WTC11 (cell line): Measurements from ENCODE around the gene THSD4. TPM values are rescaled to one million over a fixed set of nuclear protein-coding genes. Genes with fewer than 3 reads are reported as not detected.

Experiments used
- ATAC-seq: fragments of 200-7000 bp; cut with Tn5 transposase; 2 replicates; pipeline ENCODE4 v1.10.0; 2021; ENCODE audit warnings: mild to moderate bottlenecking, moderate library complexity
- CTCF ChIA-PET: fragments of 300-600 bp; sonication (Branson Sonifier 250); formaldehyde crosslinking; loops from one replicate; lab custom pipeline; 2021; ENCODE audit warnings: antibody characterized with exemption; lab: Charles Lee
- POLR2A ChIA-PET: fragments of 350-600 bp; sonication (Branson Sonifier 250); formaldehyde crosslinking; loops from one replicate; lab custom pipeline; 2021; ENCODE audit warnings: antibody characterized with exemption; lab: Charles Lee
- DNase-seq: peaks from one replicate; pipeline ENCODE4 v3.0.0; 2021; ENCODE audit warnings: low spot score
- H3K27ac Mint-ChIP-seq: 2 replicates; pipeline ENCODE4 v1.8.0; 2021; ENCODE audit warnings: mixed read lengths
- H3K27me3 Mint-ChIP-seq: 2 replicates; pipeline ENCODE4 v1.8.0; 2021; ENCODE audit warnings: low read depth, mild to moderate bottlenecking, moderate library complexity, mixed read lengths
- H3K36me3 Mint-ChIP-seq: 2 replicates; pipeline ENCODE4 v1.8.0; 2021; ENCODE audit warnings: mixed read lengths
- H3K4me1 Mint-ChIP-seq: 2 replicates; pipeline ENCODE4 v1.8.0; 2022; ENCODE audit warnings: mixed read lengths
- H3K4me3 Mint-ChIP-seq: 2 replicates; pipeline ENCODE4 v1.8.0; 2021; ENCODE audit warnings: mild to moderate bottlenecking, moderate library complexity, mixed read lengths
- H3K9me3 Mint-ChIP-seq: 2 replicates; pipeline ENCODE4 v1.8.0; 2021; ENCODE audit warnings: mixed read lengths
- GRHL2 ChIP-seq: fragments of 250-450 bp; sonication (Bioruptor Pico); IDR thresholded peaks from 2 replicates; pipeline ENCODE4 v1.8.0; 2022; ENCODE audit warnings: mild to moderate bottlenecking, moderate library complexity; ENCODE audit not compliant: insufficient replicate concordance, severe bottlenecking
- JAZF1 ChIP-seq: fragments of 250-450 bp; sonication (Bioruptor Pico); IDR thresholded peaks from 2 replicates; pipeline ENCODE4 v1.9.0; 2021; ENCODE audit warnings: moderate library complexity, mild to moderate bottlenecking, inconsistent platforms
- NFATC4 ChIP-seq: fragments of 250-450 bp; sonication (Bioruptor Pico); IDR thresholded peaks from 2 replicates; pipeline ENCODE4 v1.9.0; 2021; ENCODE audit warnings: mild to moderate bottlenecking
- ZBTB21 ChIP-seq: sonication (generic); formaldehyde crosslinking; IDR thresholded peaks from 2 replicates; pipeline ENCODE4 v1.8.1; 2023; ENCODE audit warnings: mild to moderate bottlenecking, missing genetic modification reagents, borderline replicate concordance
- ZNF138 ChIP-seq: sonication (generic); formaldehyde crosslinking; conservative IDR thresholded peaks from 2 replicates; pipeline ENCODE4 v1.8.1; 2022; ENCODE audit warnings: mild to moderate bottlenecking, moderate library complexity, missing genetic modification reagents
- ZNF317 ChIP-seq: sonication (generic); formaldehyde crosslinking; IDR thresholded peaks from 2 replicates; pipeline ENCODE4 v1.8.1; 2023; ENCODE audit warnings: low read depth, mild to moderate bottlenecking, moderate library complexity, missing genetic modification reagents, borderline replicate concordance
- ZNF423 ChIP-seq: fragments of 250-450 bp; sonication (Bioruptor Pico); IDR thresholded peaks from 2 replicates; pipeline ENCODE4 v2.1.2; 2022; ENCODE audit warnings: mild to moderate bottlenecking, moderate library complexity
- total RNA-seq: library from RNA; stranded (reverse); gene quantifications from 3 replicates; pipeline ENCODE4 v1.2.3, GENCODE V29; 2021
- TF ChIP-seq, protein P1 (sequence below): sonication (generic); formaldehyde crosslinking; IDR thresholded peaks from 2 replicates; pipeline ENCODE4 v1.8.1; 2022; ENCODE audit warnings: low read depth, mild to moderate bottlenecking, moderate library complexity, missing genetic modification reagents, borderline replicate concordance
- TF ChIP-seq, protein P2 (sequence below): fragments of 200-600 bp; IDR thresholded peaks from 2 replicates; pipeline ENCODE4 v1.8.0; 2022; ENCODE audit warnings: antibody characterized with exemption
- TF ChIP-seq, protein P3 (sequence below): sonication (generic); formaldehyde crosslinking; conservative IDR thresholded peaks from 2 replicates; pipeline ENCODE4 v1.8.1; 2023; ENCODE audit warnings: mild to moderate bottlenecking, low read depth, missing genetic modification reagents, moderate library complexity
- TF ChIP-seq, protein P4 (sequence below): sonication (generic); formaldehyde crosslinking; IDR thresholded peaks from 2 replicates; pipeline ENCODE4 v1.8.0; 2023; ENCODE audit warnings: missing genetic modification reagents, mild to moderate bottlenecking, borderline replicate concordance
- TF ChIP-seq, protein P5 (sequence below): fragments of 250-450 bp; sonication (Bioruptor Pico); IDR thresholded peaks from 2 replicates; pipeline ENCODE4 v1.9.0; 2021; ENCODE audit warnings: mild to moderate bottlenecking

Gene THSD4
- total RNA-seq, 1 experiment from 2014 or later: 7.8 TPM

DNA sequence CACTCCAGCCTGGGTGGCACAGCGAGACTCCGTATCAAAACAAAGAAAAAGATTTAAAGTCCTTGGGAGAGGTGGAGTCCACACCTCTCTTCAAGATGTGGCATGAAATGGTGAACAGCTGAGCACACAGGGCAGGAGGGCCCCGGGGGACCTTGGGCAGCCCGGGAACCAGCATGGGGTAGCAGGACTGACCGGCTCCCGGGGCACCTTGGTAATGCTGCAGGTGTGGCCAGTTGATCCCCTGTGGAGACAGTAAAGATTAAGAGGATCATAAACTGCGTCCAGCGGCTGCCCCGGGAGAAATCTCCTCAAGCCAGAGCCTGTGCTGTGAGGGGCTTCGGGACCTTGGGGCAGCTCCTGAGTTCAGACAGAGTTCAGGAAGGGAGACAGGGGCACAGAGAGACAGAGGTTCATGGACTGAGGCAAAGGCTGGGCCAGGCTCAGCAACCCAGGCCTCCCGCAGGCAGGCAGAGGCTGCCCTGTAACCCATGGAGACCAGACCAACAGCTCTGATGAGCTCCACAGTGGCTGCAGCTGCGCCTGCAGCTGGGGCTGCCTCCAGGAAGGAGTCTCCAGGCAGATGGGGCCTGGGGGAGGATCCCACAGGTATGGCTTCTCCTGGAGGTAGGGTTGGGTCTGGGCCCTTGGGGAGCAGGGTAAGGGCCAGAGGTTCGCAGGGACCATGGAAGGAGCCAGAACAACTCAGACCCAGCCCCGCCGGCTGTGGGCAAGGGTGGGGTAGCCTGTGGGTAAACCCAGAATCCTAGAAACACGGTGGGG lies 695.2 kb downstream of the THSD4 start, which contains the start of gene NR2E3:
Gene NR2E3 (plus strand): TSS at position 299 of the 780 bp plus-strand sequence. CDS start 190 bp downstream, at position 489.
- H3K36me3 Mint-ChIP-seq: no peaks in the 10 kb centered on the region
- no peak for ATAC-seq

DNA sequence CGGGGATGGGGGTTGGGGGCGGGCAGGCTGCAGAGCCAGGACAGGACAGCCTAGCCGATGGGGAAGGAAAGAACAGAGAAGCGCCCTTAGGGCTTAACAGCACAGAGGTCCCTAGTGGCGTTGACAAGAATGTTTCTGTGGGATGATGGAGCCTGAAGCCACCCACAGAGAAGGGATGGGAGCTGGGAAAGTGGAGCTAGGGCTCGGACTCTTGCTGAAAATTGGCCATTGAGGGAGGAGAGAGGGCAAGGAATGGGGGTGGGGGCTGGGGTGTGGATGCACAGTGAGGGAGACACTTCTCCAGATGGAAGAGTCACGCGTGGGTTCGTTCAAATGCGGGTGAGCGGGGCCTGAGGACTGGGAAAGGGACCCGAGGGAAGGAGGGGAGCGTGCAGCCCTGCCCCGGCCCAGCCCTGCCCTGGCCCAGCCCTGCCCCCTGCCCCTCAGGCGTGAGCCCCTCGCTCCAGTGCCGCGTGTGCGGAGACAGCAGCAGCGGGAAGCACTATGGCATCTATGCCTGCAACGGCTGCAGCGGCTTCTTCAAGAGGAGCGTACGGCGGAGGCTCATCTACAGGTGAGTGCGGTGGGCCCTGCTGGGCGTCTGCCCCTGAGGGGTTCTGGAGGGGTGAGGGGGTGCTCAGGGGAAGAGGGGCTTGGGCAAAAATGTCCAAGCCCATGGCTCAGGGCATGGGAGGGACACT lies 695.9 kb downstream of the THSD4 start:
- CTCF ChIA-PET: interaction anchor here (1.0 to 1.6 kb wide), 4 partner anchors 9 to 345 kb away, joined by 3 to 6 read pairs (median 4); no protein-coding TSS in a partner anchor
- ATAC-seq: no peak
- H3K36me3 Mint-ChIP-seq: no peaks in the 10 kb centered on the region
- POLR2A ChIA-PET: no interaction called here
- H3K27me3 Mint-ChIP-seq: no peaks in the 10 kb centered on the region; the same call in 1 of the 2 replicates
- TF ChIP-seq, protein P1, sequence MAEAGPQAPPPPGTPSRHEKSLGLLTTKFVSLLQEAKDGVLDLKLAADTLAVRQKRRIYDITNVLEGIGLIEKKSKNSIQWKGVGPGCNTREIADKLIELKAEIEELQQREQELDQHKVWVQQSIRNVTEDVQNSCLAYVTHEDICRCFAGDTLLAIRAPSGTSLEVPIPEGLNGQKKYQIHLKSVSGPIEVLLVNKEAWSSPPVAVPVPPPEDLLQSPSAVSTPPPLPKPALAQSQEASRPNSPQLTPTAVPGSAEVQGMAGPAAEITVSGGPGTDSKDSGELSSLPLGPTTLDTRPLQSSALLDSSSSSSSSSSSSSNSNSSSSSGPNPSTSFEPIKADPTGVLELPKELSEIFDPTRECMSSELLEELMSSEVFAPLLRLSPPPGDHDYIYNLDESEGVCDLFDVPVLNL (CRISPR knock-in tag): no peak
- TF ChIP-seq ZNF138 (CRISPR knock-in tag) (no peak), GRHL2 (CRISPR knock-in tag) (no peak), ZBTB21 (no peak), JAZF1 (no peak), NFATC4 (no peak)
- TF ChIP-seq, protein P2, sequence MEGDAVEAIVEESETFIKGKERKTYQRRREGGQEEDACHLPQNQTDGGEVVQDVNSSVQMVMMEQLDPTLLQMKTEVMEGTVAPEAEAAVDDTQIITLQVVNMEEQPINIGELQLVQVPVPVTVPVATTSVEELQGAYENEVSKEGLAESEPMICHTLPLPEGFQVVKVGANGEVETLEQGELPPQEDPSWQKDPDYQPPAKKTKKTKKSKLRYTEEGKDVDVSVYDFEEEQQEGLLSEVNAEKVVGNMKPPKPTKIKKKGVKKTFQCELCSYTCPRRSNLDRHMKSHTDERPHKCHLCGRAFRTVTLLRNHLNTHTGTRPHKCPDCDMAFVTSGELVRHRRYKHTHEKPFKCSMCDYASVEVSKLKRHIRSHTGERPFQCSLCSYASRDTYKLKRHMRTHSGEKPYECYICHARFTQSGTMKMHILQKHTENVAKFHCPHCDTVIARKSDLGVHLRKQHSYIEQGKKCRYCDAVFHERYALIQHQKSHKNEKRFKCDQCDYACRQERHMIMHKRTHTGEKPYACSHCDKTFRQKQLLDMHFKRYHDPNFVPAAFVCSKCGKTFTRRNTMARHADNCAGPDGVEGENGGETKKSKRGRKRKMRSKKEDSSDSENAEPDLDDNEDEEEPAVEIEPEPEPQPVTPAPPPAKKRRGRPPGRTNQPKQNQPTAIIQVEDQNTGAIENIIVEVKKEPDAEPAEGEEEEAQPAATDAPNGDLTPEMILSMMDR: no peak
- TF ChIP-seq, protein P3, sequence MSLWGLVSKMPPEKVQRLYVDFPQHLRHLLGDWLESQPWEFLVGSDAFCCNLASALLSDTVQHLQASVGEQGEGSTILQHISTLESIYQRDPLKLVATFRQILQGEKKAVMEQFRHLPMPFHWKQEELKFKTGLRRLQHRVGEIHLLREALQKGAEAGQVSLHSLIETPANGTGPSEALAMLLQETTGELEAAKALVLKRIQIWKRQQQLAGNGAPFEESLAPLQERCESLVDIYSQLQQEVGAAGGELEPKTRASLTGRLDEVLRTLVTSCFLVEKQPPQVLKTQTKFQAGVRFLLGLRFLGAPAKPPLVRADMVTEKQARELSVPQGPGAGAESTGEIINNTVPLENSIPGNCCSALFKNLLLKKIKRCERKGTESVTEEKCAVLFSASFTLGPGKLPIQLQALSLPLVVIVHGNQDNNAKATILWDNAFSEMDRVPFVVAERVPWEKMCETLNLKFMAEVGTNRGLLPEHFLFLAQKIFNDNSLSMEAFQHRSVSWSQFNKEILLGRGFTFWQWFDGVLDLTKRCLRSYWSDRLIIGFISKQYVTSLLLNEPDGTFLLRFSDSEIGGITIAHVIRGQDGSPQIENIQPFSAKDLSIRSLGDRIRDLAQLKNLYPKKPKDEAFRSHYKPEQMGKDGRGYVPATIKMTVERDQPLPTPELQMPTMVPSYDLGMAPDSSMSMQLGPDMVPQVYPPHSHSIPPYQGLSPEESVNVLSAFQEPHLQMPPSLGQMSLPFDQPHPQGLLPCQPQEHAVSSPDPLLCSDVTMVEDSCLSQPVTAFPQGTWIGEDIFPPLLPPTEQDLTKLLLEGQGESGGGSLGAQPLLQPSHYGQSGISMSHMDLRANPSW: no peak
- TF ChIP-seq, protein P4, sequence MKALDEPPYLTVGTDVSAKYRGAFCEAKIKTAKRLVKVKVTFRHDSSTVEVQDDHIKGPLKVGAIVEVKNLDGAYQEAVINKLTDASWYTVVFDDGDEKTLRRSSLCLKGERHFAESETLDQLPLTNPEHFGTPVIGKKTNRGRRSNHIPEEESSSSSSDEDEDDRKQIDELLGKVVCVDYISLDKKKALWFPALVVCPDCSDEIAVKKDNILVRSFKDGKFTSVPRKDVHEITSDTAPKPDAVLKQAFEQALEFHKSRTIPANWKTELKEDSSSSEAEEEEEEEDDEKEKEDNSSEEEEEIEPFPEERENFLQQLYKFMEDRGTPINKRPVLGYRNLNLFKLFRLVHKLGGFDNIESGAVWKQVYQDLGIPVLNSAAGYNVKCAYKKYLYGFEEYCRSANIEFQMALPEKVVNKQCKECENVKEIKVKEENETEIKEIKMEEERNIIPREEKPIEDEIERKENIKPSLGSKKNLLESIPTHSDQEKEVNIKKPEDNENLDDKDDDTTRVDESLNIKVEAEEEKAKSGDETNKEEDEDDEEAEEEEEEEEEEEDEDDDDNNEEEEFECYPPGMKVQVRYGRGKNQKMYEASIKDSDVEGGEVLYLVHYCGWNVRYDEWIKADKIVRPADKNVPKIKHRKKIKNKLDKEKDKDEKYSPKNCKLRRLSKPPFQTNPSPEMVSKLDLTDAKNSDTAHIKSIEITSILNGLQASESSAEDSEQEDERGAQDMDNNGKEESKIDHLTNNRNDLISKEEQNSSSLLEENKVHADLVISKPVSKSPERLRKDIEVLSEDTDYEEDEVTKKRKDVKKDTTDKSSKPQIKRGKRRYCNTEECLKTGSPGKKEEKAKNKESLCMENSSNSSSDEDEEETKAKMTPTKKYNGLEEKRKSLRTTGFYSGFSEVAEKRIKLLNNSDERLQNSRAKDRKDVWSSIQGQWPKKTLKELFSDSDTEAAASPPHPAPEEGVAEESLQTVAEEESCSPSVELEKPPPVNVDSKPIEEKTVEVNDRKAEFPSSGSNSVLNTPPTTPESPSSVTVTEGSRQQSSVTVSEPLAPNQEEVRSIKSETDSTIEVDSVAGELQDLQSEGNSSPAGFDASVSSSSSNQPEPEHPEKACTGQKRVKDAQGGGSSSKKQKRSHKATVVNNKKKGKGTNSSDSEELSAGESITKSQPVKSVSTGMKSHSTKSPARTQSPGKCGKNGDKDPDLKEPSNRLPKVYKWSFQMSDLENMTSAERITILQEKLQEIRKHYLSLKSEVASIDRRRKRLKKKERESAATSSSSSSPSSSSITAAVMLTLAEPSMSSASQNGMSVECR: no peak
- TF ChIP-seq, protein P5, sequence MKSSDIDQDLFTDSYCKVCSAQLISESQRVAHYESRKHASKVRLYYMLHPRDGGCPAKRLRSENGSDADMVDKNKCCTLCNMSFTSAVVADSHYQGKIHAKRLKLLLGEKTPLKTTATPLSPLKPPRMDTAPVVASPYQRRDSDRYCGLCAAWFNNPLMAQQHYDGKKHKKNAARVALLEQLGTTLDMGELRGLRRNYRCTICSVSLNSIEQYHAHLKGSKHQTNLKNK (CRISPR knock-in tag): no peak
- no peaks in the 10 kb centered on the region for H3K9me3 Mint-ChIP-seq
- DNase-seq: no peak
- peaks cover 30% of the 10 kb centered on the region for H3K4me1 Mint-ChIP-seq
- H3K4me3 Mint-ChIP-seq: no peak overlapping the region
- H3K27ac Mint-ChIP-seq: no peak overlapping the region

More for the DNA sequence above, 695.2 kb downstream of the THSD4 start, which contains the start of gene NR2E3:
- TF ChIP-seq ZNF423 (CRISPR knock-in tag) (0 out of 2 replicates have a peak, but pooled peaks have one; percentile 7), ZNF317 (no peak)
- POLR2A ChIA-PET: no interaction called here
- no peak within 1 kb of the TSS for H3K27ac Mint-ChIP-seq
- CTCF ChIA-PET: interaction anchor here (1.0 to 1.6 kb wide), 4 partner anchors 10 to 345 kb away, joined by 3 to 6 read pairs (median 4); no protein-coding TSS in a partner anchor
- H3K27me3 Mint-ChIP-seq: no peaks in the 10 kb centered on the region; the same call in 1 of the 2 replicates
- DNase-seq: no peak
- no peaks in the 10 kb centered on the region for H3K9me3 Mint-ChIP-seq
- peaks cover 36% of the 10 kb centered on the region for H3K4me1 Mint-ChIP-seq
- H3K4me3 Mint-ChIP-seq: no peak within 1 kb of the TSS
